IMR-90 (cell line): ENCODE measurements around the gene KCNF1. TPM values are rescaled to one million over a fixed set of nuclear protein-coding genes. Genes with fewer than 3 reads are reported as not detected.

Experiments used
- ATAC-seq: fragments of 200-7000 bp; cut with Tn5 transposase; 2 replicates; pipeline ENCODE4 v1.9.1; 2020; ENCODE audit warnings: low read depth, mild to moderate bottlenecking, moderate library complexity
- BruUV-seq: library from RNA; stranded (reverse); fragments of 400-500 nt; replicated peaks from 2 replicates; lab custom pipeline; 2021; lab: Mats Ljungman, UMichigan
- CTCF ChIA-PET: fragments of 300-600 bp; formaldehyde crosslinking; extraction: SDS; loops from one replicate; lab custom pipeline; 2021; ENCODE audit warnings: antibody characterized with exemption; lab: Yijun Ruan, JAX
- POLR2A ChIA-PET: fragments of 300-600 bp; sonication (Branson Sonifier 250); formaldehyde crosslinking; loops from one replicate; lab custom pipeline; 2022; ENCODE audit warnings: antibody characterized with exemption; ENCODE audit not compliant: unreplicated experiment; lab: Charles Lee
- DNase-seq: peaks from one replicate; pipeline ENCODE4 v3.0.0; 2013
- H2AFZ ChIP-seq: replicated peaks from 2 replicates; pipeline ENCODE3; 2013; ENCODE audit warnings: low read length, mild to moderate bottlenecking; ENCODE audit not compliant: poor library complexity
- H2AK5ac ChIP-seq: 2 replicates; pipeline ENCODE4 v1.6.1; 2013; ENCODE audit warnings: low read depth, low read length, inconsistent platforms
- H2AK9ac ChIP-seq: replicated peaks from 2 replicates; pipeline ENCODE3; 2013; ENCODE audit warnings: mild to moderate bottlenecking, low read depth, low read length, moderate library complexity; ENCODE audit not compliant: poor library complexity
- H2BK120ac ChIP-seq: 2 replicates; pipeline ENCODE4 v1.6.1; 2013; ENCODE audit warnings: low read depth, low read length, inconsistent platforms
- H2BK15ac ChIP-seq: 3 replicates; pipeline ENCODE4 v1.6.1; 2013; ENCODE audit warnings: low read depth, low read length, inconsistent platforms
- H2BK20ac ChIP-seq: 2 replicates; pipeline ENCODE4 v1.6.1; 2013; ENCODE audit warnings: low read depth, mild to moderate bottlenecking, inconsistent platforms, low read length, moderate library complexity
- H2BK5ac ChIP-seq: 2 replicates; pipeline ENCODE4 v1.6.1; 2013; ENCODE audit warnings: mild to moderate bottlenecking, low read depth, low read length, inconsistent platforms; ENCODE audit not compliant: poor library complexity, severe bottlenecking
- H3K14ac ChIP-seq: replicated peaks from 2 replicates; pipeline ENCODE4 v1.6.1; 2013; ENCODE audit warnings: low read depth, low read length, inconsistent platforms
- H3K18ac ChIP-seq: 2 replicates; pipeline ENCODE4 v1.6.1; 2013; ENCODE audit warnings: low read depth, low read length, control low read depth
- H3K23ac ChIP-seq: 2 replicates; pipeline ENCODE4 v1.6.1; 2013; ENCODE audit warnings: low read depth, low read length, inconsistent platforms
- H3K27ac ChIP-seq: 2 replicates; pipeline ENCODE4 v1.5.1; 2013; ENCODE audit warnings: mild to moderate bottlenecking, control low read depth, low read length; ENCODE audit not compliant: insufficient read depth
- H3K27me3 ChIP-seq: 2 replicates; pipeline ENCODE4 v1.6.1; 2013; ENCODE audit warnings: low read length; ENCODE audit not compliant: control insufficient read depth, insufficient read depth
- H3K36me3 ChIP-seq: 2 replicates; pipeline ENCODE4 v1.6.1; 2013; ENCODE audit warnings: low read length, mixed read lengths; ENCODE audit not compliant: control insufficient read depth, insufficient read depth
- H3K4ac ChIP-seq: 2 replicates; pipeline ENCODE4 v1.6.1; 2013; ENCODE audit warnings: low read depth, low read length, inconsistent platforms
- H3K4me1 ChIP-seq: 2 replicates; pipeline ENCODE4 v1.6.1; 2013; ENCODE audit warnings: low read length, mixed read lengths; ENCODE audit not compliant: control insufficient read depth, insufficient read depth
- H3K4me2 ChIP-seq: 2 replicates; pipeline ENCODE4 v1.6.1; 2013; ENCODE audit warnings: low read depth, mild to moderate bottlenecking, control low read depth, low read length, moderate library complexity
- H3K4me3 ChIP-seq: 2 replicates; pipeline ENCODE4 v1.5.1; 2013; ENCODE audit warnings: low read depth, mild to moderate bottlenecking, control low read depth, low read length, moderate library complexity; ENCODE audit not compliant: insufficient read depth
- H3K56ac ChIP-seq: 2 replicates; pipeline ENCODE4 v1.6.1; 2013; ENCODE audit warnings: low read length, inconsistent platforms; ENCODE audit not compliant: insufficient read depth; ENCODE audit errors: extremely low read depth
- H3K79me1 ChIP-seq, 2 experiments: 2 replicates each; pipeline ENCODE4 v1.6.1; 2013; ENCODE audit warnings: low read length in 2 of 2, inconsistent platforms in 1 of 2, low read depth in 1 of 2
- H3K9ac ChIP-seq: 2 replicates; pipeline ENCODE4 v1.6.1; 2013; ENCODE audit warnings: low read depth, low read length, control low read depth
- H3K9me1 ChIP-seq: 2 replicates; pipeline ENCODE4 v1.6.1; 2013; ENCODE audit warnings: low read length, inconsistent platforms; ENCODE audit not compliant: insufficient read depth
- H3K9me3 ChIP-seq: 2 replicates; pipeline ENCODE4 v1.6.1; 2013; ENCODE audit warnings: low read length; ENCODE audit not compliant: control insufficient read depth, insufficient read depth
- H4K20me1 ChIP-seq: 2 replicates; pipeline ENCODE4 v1.6.1; 2013; ENCODE audit warnings: low read length, inconsistent platforms; ENCODE audit not compliant: insufficient read depth
- H4K5ac ChIP-seq: 2 replicates; pipeline ENCODE4 v1.6.1; 2013; ENCODE audit warnings: mild to moderate bottlenecking, low read depth, low read length, control low read depth
- H4K8ac ChIP-seq, 2 experiments: 2 replicates each; pipeline ENCODE4 v1.6.1; 2013; ENCODE audit warnings: low read depth in 2 of 2, low read length in 2 of 2, control low read depth in 1 of 2, inconsistent platforms in 1 of 2
- H4K91ac ChIP-seq: 2 replicates; pipeline ENCODE4 v1.6.1; 2013; ENCODE audit warnings: low read depth, low read length, inconsistent platforms; ENCODE audit not compliant: insufficient read depth
- CTCF ChIP-seq: conservative IDR thresholded peaks from 2 replicates; pipeline ENCODE4 v1.5.1; 2012; ENCODE audit warnings: mild to moderate bottlenecking, low read depth, low read length, improper control_type of control experiment
- MAFK ChIP-seq: IDR thresholded peaks from 2 replicates; pipeline ENCODE4 v1.6.1; 2012; ENCODE audit warnings: low read depth, low read length, improper control_type of control experiment
- RFX5 ChIP-seq: IDR thresholded peaks from 2 replicates; pipeline ENCODE4 v1.8.0; 2012; ENCODE audit warnings: low read depth, mild to moderate bottlenecking, low read length, moderate library complexity
- USF2 ChIP-seq: fragments of 150-350 bp; IDR thresholded peaks from 2 replicates; pipeline ENCODE4 v1.6.1; 2017; ENCODE audit warnings: mild to moderate bottlenecking, antibody characterized with exemption, low read length, low read depth
- WGBS, 2 experiments: methylation state at CpG; one replicate each; pipeline versions ENCODE4 v1.1.5 to v1.1.7; 2013; ENCODE audit warnings: missing lambda C conversion rate in 2 of 2; ENCODE audit not compliant: insufficient read length in 1 of 2; ENCODE audit errors: extremely low coverage in 2 of 2; 5-methylcytosine and 5-hydroxymethylcytosine counted together
- dilution Hi-C: fragments of 300-500 bp; cut with HindIII; formaldehyde crosslinking; loops from one replicate; pipeline ENCODE4 v1.14.3; 2018; ENCODE audit warnings: low sequenced_read_pairs; ENCODE audit not compliant: unreplicated experiment
- in situ Hi-C: fragments of 300-500 bp; cut with MboI; formaldehyde crosslinking; loops from 3 replicates; pipeline ENCODE4 v1.14.3; 2019; ENCODE audit warnings: low sequenced_read_pairs, inconsistent platforms, mixed read lengths
- intact Hi-C: fragments of 100-400 bp; cut with micrococcal nuclease; formaldehyde crosslinking; loops from 2 replicates; pipeline ENCODE4 v1.10.0; 2022
- polyA plus RNA-seq, 3 experiments: library from polyadenylated mRNA; depleted of rRNA; stranded (reverse); fragments of >200 nt; gene quantifications; 2 replicates each; pipeline ENCODE4 v1.2.3, GENCODE V29; 2012; ENCODE audit warnings: low replicate concordance in 1 of 3
- total RNA-seq: library from RNA; depleted of rRNA; stranded (reverse); fragments of >200 nt; gene quantifications from 2 replicates; pipeline ENCODE4 v1.2.3, GENCODE V29; 2012

KCNF1 gene
- total and polyA plus RNA-seq, 2 of the 4 experiments (the other 2 are of a cell fraction), result 0.54 to 1.4 TPM

GRCh38 chr2:10889651-10890215 is 22.0 kb upstream of the KCNF1 start:
- Histone ChIP-seq H3K79me1 (no peaks in the 10 kb centered on the region), H3K27ac (no peak overlapping the region), H3K14ac (no peak overlapping the region), H2BK20ac (no peak overlapping the region), H3K18ac (no peak overlapping the region), H2BK15ac (no peak overlapping the region), H3K36me3 (no peaks in the 10 kb centered on the region), H3K9me1 (no peaks in the 10 kb centered on the region), H3K4me3 (no peak overlapping the region), H2BK5ac (no peak overlapping the region), H2BK120ac (no peak overlapping the region), H4K20me1 (no peaks in the 10 kb centered on the region), H4K8ac (no peak overlapping the region), H2AK5ac (no peak overlapping the region), H3K4me1 (no peaks in the 10 kb centered on the region), H3K4me2 (no peak overlapping the region), H4K5ac (no peak overlapping the region), H2AK9ac (no peak overlapping the region), H2AFZ (no peak overlapping the region), H3K4ac (no peak overlapping the region), H3K23ac (no peak overlapping the region), H4K91ac (no peak overlapping the region), H3K27me3 (peaks cover 63% of the 10 kb centered on the region), H3K9ac (no peak overlapping the region), H3K56ac (no peak overlapping the region), H3K9me3 (no peaks in the 10 kb centered on the region; the same call in 1 of the 2 replicates)
- TF ChIP-seq USF2 (no peak), CTCF (no peak), RFX5 (no peak), MAFK (no peak)
- dilution Hi-C loops, result no loop called here
- 94% methylated on average over 4 of the region's 9 CpGs; no CpG with 5 or more reads in 1 of the 2 experiments for WGBS, 2 experiments
- ATAC-seq (no peak), DNase-seq (no peak)
- CTCF ChIA-PET, result no interaction called here
- POLR2A ChIA-PET, result no interaction called here
- in situ Hi-C loops, result no loop called here
- intact Hi-C loops, result no loop called here
- no TSS peak for BruUV-seq
